ENCODE data around the gene DAGLB.

Gene DAGLB

DNA sequence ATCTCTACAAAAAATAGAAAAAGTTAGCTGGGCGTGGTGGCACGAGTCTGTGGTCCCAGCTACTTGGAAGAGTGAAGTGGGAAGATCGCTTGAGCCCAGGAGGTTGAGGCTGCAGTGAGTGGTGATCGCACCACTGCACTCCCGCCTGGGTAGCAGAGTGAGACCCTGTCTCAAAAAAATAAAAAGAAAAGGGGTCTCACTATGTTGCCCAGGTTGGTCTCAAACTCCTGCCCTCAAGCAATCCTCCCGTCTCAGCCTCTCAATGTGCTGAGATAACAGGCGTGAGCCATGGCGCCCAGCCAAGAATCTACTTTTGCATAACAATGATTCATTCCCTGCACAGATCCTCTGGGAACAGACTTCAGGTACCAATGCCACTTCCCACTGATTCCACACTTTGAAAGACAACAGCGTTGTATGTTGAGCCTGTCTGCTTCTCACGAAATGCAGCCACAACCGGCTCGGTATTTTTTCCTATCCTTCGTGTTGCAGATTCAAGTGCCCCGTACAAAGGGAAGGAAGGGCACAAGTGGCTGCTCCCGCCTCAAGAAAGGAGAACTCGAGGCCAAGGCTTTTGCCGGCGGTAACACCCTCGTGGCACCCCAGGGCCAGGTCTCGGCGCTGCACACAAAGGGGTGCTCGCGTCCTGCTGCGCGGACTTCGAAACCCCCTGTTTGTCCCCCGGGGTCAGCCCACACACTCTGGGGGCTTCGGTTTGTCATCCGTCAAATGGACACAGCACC lies 745 bp downstream of the DAGLB start:
- TF ChIP-seq, protein P1, sequence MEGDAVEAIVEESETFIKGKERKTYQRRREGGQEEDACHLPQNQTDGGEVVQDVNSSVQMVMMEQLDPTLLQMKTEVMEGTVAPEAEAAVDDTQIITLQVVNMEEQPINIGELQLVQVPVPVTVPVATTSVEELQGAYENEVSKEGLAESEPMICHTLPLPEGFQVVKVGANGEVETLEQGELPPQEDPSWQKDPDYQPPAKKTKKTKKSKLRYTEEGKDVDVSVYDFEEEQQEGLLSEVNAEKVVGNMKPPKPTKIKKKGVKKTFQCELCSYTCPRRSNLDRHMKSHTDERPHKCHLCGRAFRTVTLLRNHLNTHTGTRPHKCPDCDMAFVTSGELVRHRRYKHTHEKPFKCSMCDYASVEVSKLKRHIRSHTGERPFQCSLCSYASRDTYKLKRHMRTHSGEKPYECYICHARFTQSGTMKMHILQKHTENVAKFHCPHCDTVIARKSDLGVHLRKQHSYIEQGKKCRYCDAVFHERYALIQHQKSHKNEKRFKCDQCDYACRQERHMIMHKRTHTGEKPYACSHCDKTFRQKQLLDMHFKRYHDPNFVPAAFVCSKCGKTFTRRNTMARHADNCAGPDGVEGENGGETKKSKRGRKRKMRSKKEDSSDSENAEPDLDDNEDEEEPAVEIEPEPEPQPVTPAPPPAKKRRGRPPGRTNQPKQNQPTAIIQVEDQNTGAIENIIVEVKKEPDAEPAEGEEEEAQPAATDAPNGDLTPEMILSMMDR (IDR thresholded peaks at IDR 0.05; ENCODE audit: insufficient read depth, low read length, poor library complexity, severe bottlenecking), result no peak
- Histone ChIP-seq H3K36me3 (ENCODE audit: control insufficient read depth, insufficient read depth, low read length) (peaks cover 6% of the 10 kb centered on the region), H3K27me3 (replicated peaks; ENCODE audit: control insufficient read depth, insufficient read depth, low read length) (no peaks in the 10 kb centered on the region), H3K4me3 (replicated peaks; ENCODE audit: low read depth, low read length) (peak overlapping the region; percentile 100)
- no peak for DNase-seq (ENCODE audit: extremely low read depth, insufficient read length)

DNA sequence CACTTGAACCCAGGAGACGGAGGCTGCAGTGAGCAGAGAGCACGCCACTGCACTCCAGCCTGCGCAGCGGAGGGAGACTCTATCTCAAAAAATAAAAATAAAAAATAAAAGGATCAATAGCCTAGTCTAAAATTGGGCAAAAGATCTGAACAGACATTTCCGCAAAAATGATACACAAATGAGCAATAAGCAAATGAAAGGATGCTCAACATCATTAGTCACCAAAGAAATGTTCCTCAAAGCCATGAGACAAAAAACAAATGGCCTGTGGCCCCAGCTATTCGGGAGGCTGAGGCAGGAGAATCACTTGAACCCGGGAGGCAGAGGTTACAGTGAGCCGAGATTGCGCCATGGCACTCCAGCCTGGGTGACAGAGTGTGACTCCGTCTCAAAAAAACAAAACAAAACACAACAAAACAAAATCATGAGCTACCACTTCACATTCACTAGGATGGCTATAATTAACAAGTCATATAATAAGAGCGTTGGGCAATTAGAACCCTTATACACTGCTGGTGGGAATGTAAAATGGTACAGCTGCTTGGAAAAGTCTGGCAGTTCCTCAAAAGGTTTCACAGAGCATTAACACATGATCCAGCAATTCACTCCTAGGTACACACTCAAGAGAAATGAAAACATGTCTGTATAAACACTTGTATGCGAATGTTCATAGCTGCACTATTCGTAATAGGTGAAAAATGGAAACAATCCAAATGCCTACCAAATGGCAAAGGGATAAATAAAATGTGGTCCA lies 3.1 kb downstream of the DAGLB start:
- Histone ChIP-seq H3K36me3 (ENCODE audit: control insufficient read depth, insufficient read depth, low read length) (peaks cover 6% of the 10 kb centered on the region), H3K27me3 (replicated peaks; ENCODE audit: control insufficient read depth, insufficient read depth, low read length) (no peaks in the 10 kb centered on the region), H3K4me3 (replicated peaks; ENCODE audit: low read depth, low read length) (no peak overlapping the region)
- no peak for DNase-seq (ENCODE audit: extremely low read depth, insufficient read length)
- TF ChIP-seq, protein P1 (IDR thresholded peaks at IDR 0.05; ENCODE audit: insufficient read depth, low read length, poor library complexity, severe bottlenecking), result no peak

DNA sequence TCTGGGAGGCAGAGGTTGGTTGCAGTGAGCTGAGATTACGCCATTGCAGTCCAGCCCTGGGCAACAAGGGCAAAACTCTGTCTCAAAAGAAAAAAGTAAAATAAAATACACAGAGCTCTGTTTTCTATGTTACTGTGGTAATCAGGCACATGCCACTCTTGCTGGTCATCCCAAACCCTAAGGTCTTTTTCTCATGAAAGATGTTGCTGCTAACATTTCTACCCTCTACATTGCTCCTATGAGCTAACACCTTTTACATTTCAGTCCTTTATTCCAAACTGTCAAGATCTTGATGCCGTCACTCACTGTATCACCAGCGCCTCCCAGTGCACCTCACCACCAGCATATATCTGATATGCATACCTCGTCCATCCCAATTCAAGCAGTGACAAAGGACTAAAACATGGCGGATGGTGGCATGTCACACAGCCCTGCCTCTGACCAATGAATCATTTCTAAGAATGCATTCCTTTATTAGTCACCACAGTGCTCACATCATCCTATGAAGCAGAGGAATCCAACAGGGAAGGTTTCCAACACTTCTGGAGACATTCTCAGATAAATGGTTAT lies 4.3 kb downstream of the DAGLB start:
- TF ChIP-seq, protein P1 (IDR thresholded peaks at IDR 0.05; ENCODE audit: insufficient read depth, low read length, poor library complexity, severe bottlenecking), result no peak
- H3K27me3 ChIP-seq (replicated peaks; ENCODE audit: control insufficient read depth, insufficient read depth, low read length), result no peaks in the 10 kb centered on the region
- no peak for DNase-seq (ENCODE audit: extremely low read depth, insufficient read length)
- no peak overlapping the region for H3K4me3 ChIP-seq (replicated peaks; ENCODE audit: low read depth, low read length)
- H3K36me3 ChIP-seq (ENCODE audit: control insufficient read depth, insufficient read depth, low read length), result peaks cover 6% of the 10 kb centered on the region

DNA sequence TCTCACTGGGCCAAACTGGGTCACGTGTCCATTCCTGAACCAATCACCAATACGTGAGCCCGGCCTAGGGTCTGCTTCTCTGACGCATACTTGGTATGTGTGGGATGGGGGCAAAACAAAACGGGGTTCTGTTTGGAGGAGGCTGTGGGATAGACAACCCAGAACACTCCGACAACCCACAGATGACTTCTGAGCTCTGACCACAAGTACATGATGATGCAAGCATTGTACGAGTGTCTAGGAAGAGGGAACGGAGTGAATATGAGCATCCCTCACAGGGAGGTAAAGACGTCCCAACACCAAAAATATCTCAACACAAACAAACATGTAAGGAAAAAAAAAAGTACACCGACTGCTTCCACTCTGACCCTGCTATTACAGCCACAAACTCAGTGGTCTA lies 5.6 kb downstream of the DAGLB start:
- no peak for DNase-seq (ENCODE audit: extremely low read depth, insufficient read length)
- TF ChIP-seq, protein P1 (IDR thresholded peaks at IDR 0.05; ENCODE audit: insufficient read depth, low read length, poor library complexity, severe bottlenecking), result no peak
- Histone ChIP-seq H3K36me3 (ENCODE audit: control insufficient read depth, insufficient read depth, low read length) (peaks cover 6% of the 10 kb centered on the region), H3K27me3 (replicated peaks; ENCODE audit: control insufficient read depth, insufficient read depth, low read length) (no peaks in the 10 kb centered on the region), H3K4me3 (replicated peaks; ENCODE audit: low read depth, low read length) (no peak overlapping the region)

DNA sequence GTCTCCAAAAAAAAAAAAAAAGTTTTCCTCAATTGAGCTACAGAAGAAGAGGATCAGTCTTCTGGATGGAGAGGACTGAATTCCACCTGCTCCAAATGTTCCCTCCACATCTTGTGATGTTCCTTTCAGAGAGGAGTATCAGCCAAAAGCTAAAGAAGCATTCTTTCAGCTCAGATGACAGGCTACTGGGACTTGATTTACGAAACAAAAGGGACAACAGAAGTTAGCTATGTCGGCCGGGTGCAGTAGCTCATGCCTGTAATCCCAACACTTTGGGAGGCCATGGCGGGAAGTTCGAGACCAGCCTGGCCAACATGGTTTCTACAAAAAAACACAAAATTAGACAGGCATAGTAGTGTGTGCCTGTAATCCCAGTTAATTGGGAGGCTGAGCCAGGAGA lies 7.4 kb downstream of the DAGLB start:
- peaks cover 5% of the 10 kb centered on the region for H3K36me3 ChIP-seq (ENCODE audit: control insufficient read depth, insufficient read depth, low read length)
- TF ChIP-seq, protein P1 (IDR thresholded peaks at IDR 0.05; ENCODE audit: insufficient read depth, low read length, poor library complexity, severe bottlenecking), result no peak
- DNase-seq (ENCODE audit: extremely low read depth, insufficient read length), result no peak
- H3K27me3 ChIP-seq (replicated peaks; ENCODE audit: control insufficient read depth, insufficient read depth, low read length), result no peaks in the 10 kb centered on the region
- no peak overlapping the region for H3K4me3 ChIP-seq (replicated peaks; ENCODE audit: low read depth, low read length)
